Chondrocyte (in vitro differentiated cells): ENCODE measurements around the gene DPH2. TPM values are rescaled to one million over a fixed set of nuclear protein-coding genes. Genes with fewer than 3 reads are reported as not detected.

Experiments used
- DNase-seq: peaks from one replicate; pipeline ENCODE4 v3.0.0; 2021; ENCODE audit warnings: mixed read lengths, low spot score
- H3K27ac Mint-ChIP-seq: one replicate; pipeline ENCODE4 v1.8.0; 2021; ENCODE audit warnings: mild to moderate bottlenecking, moderate library complexity, mixed read lengths; ENCODE audit not compliant: unreplicated experiment
- H3K27me3 Mint-ChIP-seq: 2 replicates; pipeline ENCODE4 v1.8.0; 2021; ENCODE audit warnings: low read depth, mixed read lengths
- H3K36me3 Mint-ChIP-seq: 2 replicates; pipeline ENCODE4 v1.8.0; 2021; ENCODE audit warnings: low read depth, mixed read lengths
- H3K4me1 Mint-ChIP-seq: 2 replicates; pipeline ENCODE4 v1.8.0; 2021; ENCODE audit warnings: low read depth, mild to moderate bottlenecking, mixed read lengths
- H3K4me3 Mint-ChIP-seq: one replicate; pipeline ENCODE4 v1.8.0; 2021; ENCODE audit warnings: mild to moderate bottlenecking, moderate library complexity, mixed read lengths; ENCODE audit not compliant: unreplicated experiment
- H3K9me3 Mint-ChIP-seq: 2 replicates; pipeline ENCODE4 v1.8.0; 2021; ENCODE audit warnings: low read depth, mixed read lengths
- total RNA-seq: library from RNA; stranded (reverse); gene quantifications from 3 replicates; pipeline ENCODE4 v1.2.1, GENCODE V29; 2021
- TF ChIP-seq, protein P1 (sequence below): fragments of 200-600 bp; sonication (generic); IDR thresholded peaks from 2 replicates; pipeline ENCODE4 v1.5.0; 2021; ENCODE audit warnings: antibody characterized with exemption, mild to moderate bottlenecking, moderate library complexity

DPH2 gene
- total RNA-seq, 1 donor from 2014 or later, result 22.4 TPM

DNA sequence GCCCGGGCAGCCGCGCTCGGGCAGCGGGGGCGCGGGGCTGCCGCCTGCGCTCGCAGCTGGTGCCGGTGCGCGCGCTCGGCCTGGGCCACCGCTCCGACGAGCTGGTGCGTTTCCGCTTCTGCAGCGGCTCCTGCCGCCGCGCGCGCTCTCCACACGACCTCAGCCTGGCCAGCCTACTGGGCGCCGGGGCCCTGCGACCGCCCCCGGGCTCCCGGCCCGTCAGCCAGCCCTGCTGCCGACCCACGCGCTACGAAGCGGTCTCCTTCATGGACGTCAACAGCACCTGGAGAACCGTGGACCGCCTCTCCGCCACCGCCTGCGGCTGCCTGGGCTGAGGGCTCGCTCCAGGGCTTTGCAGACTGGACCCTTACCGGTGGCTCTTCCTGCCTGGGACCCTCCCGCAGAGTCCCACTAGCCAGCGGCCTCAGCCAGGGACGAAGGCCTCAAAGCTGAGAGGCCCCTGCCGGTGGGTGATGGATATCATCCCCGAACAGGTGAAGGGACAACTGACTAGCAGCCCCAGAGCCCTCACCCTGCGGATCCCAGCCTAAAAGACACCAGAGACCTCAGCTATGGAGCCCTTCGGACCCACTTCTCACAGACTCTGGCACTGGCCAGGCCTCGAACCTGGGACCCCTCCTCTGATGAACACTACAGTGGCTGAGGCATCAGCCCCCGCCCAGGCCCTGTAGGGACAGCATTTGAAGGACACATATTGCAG is 33.2 kb upstream of the DPH2 start:
- Mint-ChIP-seq H3K4me1 (peaks cover 15% of the 10 kb centered on the region), H3K27ac (no peak overlapping the region), H3K4me3 (peak overlapping the region; percentile 58), H3K36me3 (peaks cover 3% of the 10 kb centered on the region), H3K27me3 (peaks cover 10% of the 10 kb centered on the region), H3K9me3 (no peaks in the 10 kb centered on the region)
- DNase-seq, result no peak
- TF ChIP-seq, protein P1, sequence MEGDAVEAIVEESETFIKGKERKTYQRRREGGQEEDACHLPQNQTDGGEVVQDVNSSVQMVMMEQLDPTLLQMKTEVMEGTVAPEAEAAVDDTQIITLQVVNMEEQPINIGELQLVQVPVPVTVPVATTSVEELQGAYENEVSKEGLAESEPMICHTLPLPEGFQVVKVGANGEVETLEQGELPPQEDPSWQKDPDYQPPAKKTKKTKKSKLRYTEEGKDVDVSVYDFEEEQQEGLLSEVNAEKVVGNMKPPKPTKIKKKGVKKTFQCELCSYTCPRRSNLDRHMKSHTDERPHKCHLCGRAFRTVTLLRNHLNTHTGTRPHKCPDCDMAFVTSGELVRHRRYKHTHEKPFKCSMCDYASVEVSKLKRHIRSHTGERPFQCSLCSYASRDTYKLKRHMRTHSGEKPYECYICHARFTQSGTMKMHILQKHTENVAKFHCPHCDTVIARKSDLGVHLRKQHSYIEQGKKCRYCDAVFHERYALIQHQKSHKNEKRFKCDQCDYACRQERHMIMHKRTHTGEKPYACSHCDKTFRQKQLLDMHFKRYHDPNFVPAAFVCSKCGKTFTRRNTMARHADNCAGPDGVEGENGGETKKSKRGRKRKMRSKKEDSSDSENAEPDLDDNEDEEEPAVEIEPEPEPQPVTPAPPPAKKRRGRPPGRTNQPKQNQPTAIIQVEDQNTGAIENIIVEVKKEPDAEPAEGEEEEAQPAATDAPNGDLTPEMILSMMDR, result peak; percentile 47

DNA sequence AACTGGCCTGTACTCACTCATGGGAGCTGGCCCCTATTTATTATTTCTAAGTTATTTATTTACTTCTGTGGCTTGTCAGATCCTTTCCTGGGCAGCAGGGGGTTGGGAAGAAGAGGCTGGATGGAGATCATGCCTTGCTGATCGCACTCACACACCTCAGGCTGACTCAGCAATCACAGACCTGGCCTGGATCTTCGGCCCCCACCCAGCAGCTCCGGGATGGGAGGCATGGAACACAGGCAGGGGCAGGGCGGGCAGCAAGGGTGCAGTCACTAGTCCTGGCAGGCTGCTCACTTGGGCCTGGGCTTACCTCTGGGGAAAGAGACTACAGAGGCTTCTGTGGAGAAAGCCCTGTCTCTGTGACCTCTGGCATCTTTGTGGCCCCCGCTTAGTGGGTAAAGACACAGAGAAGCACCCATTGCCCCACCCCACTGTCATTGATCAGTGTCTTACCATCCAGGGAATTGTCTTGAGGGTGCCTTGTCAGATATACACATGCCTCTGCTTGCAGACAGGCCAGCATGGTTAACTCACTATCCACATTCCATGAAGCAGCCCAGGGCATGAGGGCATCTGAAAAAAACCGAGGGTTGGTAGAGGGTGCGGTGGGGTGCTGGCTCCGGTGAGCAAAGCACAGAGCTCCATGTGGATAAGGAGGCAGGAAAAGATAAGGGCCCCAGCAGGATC is 32.5 kb upstream of the DPH2 start:
- no peak overlapping the region for H3K4me3 Mint-ChIP-seq

DNA sequence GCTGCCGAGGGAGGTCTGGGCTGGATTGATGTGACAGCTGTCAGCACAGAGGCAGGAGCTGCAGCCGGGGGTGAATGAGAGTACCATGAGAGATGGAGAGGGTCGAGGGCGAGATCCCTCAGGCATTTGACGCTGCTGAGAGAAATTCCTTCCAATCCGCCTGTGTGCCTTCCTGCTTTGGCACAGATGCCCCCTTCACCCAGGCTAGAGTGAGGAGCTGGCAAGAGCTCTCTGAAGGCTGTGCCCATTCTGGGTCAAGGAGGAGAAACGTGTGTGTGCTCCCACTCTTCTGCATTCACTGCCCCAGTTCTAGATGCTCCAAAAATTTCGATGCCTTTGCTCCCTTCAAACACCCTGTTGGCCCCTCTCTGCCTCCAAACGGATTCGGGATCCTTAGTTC is 31.4 kb upstream of the DPH2 start:
- peaks cover 10% of the 10 kb centered on the region for H3K27me3 Mint-ChIP-seq
- no peak overlapping the region for H3K27ac Mint-ChIP-seq
- no peak for DNase-seq
- H3K4me1 Mint-ChIP-seq, result peaks cover 7% of the 10 kb centered on the region
- TF ChIP-seq, protein P1, result no peak
- no peaks in the 10 kb centered on the region for H3K9me3 Mint-ChIP-seq
- H3K4me3 Mint-ChIP-seq, result no peak overlapping the region
- peaks cover 3% of the 10 kb centered on the region for H3K36me3 Mint-ChIP-seq

More for the DNA sequence above, 32.5 kb upstream of the DPH2 start:
- Mint-ChIP-seq H3K9me3 (no peaks in the 10 kb centered on the region), H3K4me1 (peaks cover 15% of the 10 kb centered on the region), H3K27me3 (peaks cover 10% of the 10 kb centered on the region), H3K27ac (no peak overlapping the region), H3K36me3 (peaks cover 3% of the 10 kb centered on the region)
- no peak for DNase-seq
- TF ChIP-seq, protein P1, result no peak

DNA sequence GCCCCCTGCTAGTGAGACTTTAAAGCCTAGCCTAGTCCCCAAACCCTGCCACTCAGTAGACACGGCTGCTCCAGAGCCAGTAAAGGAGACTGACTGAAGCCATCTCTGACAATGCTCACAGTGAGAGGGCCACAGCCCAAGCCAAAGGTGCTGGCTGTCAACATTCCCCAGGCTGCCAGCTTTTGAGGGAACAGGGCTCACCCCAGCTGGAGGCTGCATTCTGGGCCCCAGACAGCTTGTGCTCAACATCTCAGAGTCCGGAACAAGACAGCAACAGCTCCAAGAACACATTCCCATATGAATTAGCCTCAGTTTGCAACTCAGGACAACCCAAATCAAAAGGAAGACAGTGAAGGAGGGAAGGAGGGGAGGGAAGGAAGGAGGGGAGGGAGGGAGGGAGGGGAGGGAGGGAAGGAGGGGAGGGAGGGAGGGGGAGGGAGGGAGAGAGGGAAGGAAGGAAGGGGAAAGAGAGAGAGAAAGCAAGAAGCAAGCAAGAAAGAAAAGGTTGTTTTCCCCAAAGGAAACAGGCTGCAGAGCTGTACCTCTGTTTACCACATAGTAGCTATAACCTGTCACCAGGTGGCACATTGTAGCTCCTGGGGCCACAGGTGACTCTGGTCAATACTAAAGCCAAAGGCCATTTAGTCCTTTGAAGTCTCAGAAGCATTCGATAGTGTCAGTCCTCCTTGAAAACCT is 30.8 kb upstream of the DPH2 start:
- Mint-ChIP-seq H3K4me1 (peaks cover 3% of the 10 kb centered on the region), H3K9me3 (no peaks in the 10 kb centered on the region), H3K4me3 (no peak overlapping the region), H3K36me3 (peaks cover 3% of the 10 kb centered on the region), H3K27ac (no peak overlapping the region), H3K27me3 (peaks cover 10% of the 10 kb centered on the region)
- no peak for DNase-seq
- TF ChIP-seq, protein P1, result no peak

DNA sequence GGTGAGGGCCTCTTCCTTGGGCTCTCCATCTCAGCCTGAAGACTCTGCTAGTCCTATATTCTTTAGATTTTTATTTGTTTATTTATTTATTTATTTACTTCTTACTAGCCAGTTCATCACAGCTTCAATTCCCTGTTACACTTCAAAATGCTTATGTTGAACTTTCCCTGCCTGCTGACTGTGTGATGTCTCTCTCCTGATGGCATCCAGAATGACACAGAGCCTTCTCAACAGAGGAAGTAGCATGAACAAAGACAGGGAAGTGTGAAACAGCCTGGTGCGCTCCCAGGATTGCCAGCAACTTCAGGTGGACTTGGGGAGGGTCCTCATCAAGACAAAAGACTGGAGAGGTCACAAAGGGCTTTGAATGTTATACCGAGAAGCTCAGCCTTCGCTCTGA is 27.4 kb upstream of the DPH2 start:
- peaks cover 10% of the 10 kb centered on the region for H3K4me1 Mint-ChIP-seq
- TF ChIP-seq, protein P1, result no peak
- DNase-seq, result no peak

More for the DNA sequence above, 27.4 kb upstream of the DPH2 start:
- Mint-ChIP-seq H3K27me3 (peaks cover 10% of the 10 kb centered on the region), H3K9me3 (no peaks in the 10 kb centered on the region), H3K36me3 (peaks cover 3% of the 10 kb centered on the region), H3K4me3 (no peak overlapping the region), H3K27ac (no peak overlapping the region)
